ENCODE results near the gene RTN4R. TPM values are rescaled to one million over a fixed set of nuclear protein-coding genes. Genes with fewer than 3 reads are reported as not detected.

Gene RTN4R
- total RNA-seq, 2 donors from 2014 or later: 0.66 to 1.8 TPM

DNA sequence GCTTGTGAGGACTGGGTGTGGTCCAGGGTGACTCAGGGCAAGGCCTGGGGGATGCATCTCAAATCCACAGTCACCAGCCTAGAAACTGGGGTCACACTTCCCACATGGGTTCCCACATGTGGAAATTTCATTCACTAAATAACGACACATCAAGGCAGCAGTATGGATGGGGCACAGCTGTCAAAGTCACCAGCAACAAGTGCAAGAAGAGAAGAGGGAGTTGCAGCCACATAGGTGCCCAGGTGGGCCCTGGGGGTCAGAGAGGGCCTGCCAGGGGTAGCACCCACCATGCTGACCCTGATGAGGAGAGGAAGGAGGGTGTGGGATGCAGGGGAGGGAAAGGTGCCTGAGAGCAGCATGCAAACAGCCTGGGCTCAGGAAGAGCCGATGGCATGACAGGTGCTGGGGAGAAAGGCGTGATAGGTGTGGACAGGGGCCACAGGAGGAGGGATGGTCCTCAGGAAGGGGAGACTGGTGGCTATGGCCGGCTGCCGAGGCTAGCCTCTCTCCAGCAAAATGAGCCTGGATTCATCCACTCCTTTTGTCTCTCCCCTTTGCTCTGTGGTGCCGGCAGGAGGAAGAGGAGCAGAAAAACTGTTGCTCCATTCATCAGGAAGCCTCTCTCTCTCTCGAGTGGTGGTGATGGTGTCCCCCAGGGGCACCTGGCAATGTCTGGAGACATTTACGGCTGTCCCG, 29.4 kb upstream of the RTN4R start:
- H3K4me1 ChIP-seq: peaks cover 14% of the 10 kb centered on the region
- 59 to 70% methylated on average over 8 to 9 of the region's 9 CpGs for WGBS, 2 donors
- H3K9me3 ChIP-seq: no peaks in the 10 kb centered on the region
- TF ChIP-seq, protein P1, sequence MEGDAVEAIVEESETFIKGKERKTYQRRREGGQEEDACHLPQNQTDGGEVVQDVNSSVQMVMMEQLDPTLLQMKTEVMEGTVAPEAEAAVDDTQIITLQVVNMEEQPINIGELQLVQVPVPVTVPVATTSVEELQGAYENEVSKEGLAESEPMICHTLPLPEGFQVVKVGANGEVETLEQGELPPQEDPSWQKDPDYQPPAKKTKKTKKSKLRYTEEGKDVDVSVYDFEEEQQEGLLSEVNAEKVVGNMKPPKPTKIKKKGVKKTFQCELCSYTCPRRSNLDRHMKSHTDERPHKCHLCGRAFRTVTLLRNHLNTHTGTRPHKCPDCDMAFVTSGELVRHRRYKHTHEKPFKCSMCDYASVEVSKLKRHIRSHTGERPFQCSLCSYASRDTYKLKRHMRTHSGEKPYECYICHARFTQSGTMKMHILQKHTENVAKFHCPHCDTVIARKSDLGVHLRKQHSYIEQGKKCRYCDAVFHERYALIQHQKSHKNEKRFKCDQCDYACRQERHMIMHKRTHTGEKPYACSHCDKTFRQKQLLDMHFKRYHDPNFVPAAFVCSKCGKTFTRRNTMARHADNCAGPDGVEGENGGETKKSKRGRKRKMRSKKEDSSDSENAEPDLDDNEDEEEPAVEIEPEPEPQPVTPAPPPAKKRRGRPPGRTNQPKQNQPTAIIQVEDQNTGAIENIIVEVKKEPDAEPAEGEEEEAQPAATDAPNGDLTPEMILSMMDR (IDR thresholded peaks at IDR 0.05): no peak
- TF ChIP-seq POLR2A (IDR thresholded peaks at IDR 0.05): no peak
- DNase-seq (no peak), ATAC-seq (no peak)
- no peak overlapping the region for H3K27ac ChIP-seq
- intact Hi-C loops (cut with DNase I): loop anchor here (10.0 kb wide), 1 partner anchor 323 kb away; no protein-coding TSS in a partner anchor
- H3K4me3 ChIP-seq: no peak overlapping the region
- no peaks in the 10 kb centered on the region for H3K27me3 ChIP-seq
- no peaks in the 10 kb centered on the region for H3K36me3 ChIP-seq (replicated peaks in 1 of 2; ENCODE audit: insufficient read depth in 1 of 2, low read depth in 2 of 2)

DNA sequence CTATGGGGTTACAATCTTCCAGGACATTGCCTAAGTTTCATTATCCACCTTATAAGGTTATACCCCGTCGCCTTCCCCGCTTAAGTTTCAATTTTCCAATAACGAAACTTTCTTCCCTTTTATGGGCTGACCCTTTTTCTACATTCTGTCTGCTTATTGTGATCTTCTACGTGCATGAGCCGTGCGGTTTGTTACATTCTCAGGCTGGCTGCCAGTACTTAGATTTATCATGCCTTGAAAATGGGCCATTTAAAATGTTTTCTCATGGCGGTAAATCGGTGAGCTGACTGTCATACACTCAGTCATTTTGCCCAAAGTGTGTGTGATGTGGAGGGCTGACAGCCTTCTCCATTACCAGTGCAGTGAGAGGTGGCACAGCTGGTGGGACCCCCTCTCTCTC, 28.5 kb upstream of the RTN4R start:
- Histone ChIP-seq H3K27me3 (no peaks in the 10 kb centered on the region), H3K36me3 (replicated peaks in 1 of 2; ENCODE audit: insufficient read depth in 1 of 2, low read depth in 2 of 2) (no peaks in the 10 kb centered on the region), H3K4me3 (no peak overlapping the region), H3K9me3 (no peaks in the 10 kb centered on the region), H3K27ac (no peak overlapping the region), H3K4me1 (peaks cover 14% of the 10 kb centered on the region)
- intact Hi-C loops (cut with DNase I): loop anchor here (10.0 kb wide), 1 partner anchor 322 kb away; no protein-coding TSS in a partner anchor
- 79 to 85% methylated on average over 9 of the region's 9 CpGs for WGBS, 2 donors
- no peak for TF ChIP-seq POLR2A (IDR thresholded peaks at IDR 0.05)
- TF ChIP-seq, protein P1 (IDR thresholded peaks at IDR 0.05): no peak
- no peak for ATAC-seq
- DNase-seq: no peak

DNA sequence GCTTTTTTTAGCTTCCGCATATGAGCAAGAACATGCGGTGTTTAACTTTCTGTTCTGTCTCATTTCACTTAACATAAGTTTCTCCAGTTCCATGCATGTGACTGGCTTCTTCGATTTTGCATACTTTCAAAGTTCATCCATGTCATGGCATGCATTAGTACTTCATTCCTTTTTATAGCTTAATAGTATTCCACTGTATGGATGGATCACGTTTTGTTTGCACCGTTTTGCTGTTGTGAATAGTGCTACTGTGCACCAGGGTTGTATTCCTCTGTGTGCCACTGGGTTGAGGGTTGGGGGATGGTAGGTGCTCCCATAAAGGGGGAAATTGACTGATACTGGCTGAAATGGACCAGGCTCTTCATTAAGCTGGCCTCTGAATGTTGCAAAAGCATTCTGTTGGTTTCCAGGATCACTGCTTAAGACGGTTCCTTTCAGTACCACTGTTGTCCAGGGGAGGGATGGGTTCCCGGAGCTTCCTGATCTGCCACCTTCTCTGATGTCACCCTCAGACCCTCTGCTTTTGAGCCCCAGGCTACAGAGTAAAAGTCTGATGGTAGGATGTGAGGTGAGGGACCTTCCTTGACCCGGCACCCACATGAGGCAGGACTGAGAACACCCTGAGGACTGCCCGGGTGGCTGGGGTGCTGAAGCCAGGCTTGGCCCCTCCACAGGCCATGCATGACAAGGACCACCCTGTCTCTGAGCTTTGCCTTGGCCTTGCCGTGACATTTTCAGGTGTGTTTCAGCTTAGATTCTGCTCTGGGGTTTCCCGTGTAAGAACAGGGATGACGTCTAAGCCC, 27.3 kb upstream of the RTN4R start:
- Histone ChIP-seq H3K27ac (no peak overlapping the region), H3K4me3 (no peak overlapping the region), H3K27me3 (no peaks in the 10 kb centered on the region), H3K36me3 (replicated peaks in 1 of 2; ENCODE audit: insufficient read depth in 1 of 2, low read depth in 2 of 2) (no peaks in the 10 kb centered on the region), H3K9me3 (no peaks in the 10 kb centered on the region), H3K4me1 (peaks cover 14% of the 10 kb centered on the region)
- intact Hi-C loops (cut with DNase I): loop anchor here (10.0 kb wide), 1 partner anchor 321 kb away; no protein-coding TSS in a partner anchor
- no peak for TF ChIP-seq POLR2A (IDR thresholded peaks at IDR 0.05)
- TF ChIP-seq, protein P1 (IDR thresholded peaks at IDR 0.05): no peak
- DNase-seq: no peak
- no peak for ATAC-seq
- 77 to 79% methylated on average over 11 to 12 of the region's 12 CpGs for WGBS, 2 donors

DNA sequence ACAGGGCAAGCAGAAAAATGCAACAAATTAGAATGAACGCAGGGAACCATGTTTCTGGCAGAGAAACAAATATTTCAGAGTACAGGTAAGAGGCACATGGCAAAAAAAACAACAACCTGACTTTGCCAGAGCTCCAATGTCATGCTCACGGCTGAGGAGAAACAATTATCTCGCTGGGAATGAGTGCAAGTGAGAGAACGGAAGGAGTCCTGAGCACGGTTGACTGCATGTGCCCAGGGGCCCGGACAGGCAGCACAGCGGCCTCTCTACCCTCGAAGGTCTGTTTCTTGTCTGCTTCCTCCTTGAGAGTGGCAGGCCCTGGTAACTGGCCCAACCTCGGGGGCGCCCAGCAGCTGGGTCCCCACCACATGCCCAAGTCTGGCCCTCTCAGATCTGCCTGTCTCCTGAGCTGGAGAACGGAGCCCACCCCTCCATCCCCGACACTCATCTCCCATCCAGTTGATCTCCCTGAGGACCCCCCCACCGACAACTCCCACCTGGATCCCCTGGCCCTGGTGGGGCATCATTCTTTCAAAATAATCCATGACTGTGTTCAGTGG, 24.6 kb upstream of the RTN4R start:
- ATAC-seq (no peak), DNase-seq (no peak)
- H3K27ac ChIP-seq: no peak overlapping the region
- H3K4me1 ChIP-seq: no peaks in the 10 kb centered on the region
- no peaks in the 10 kb centered on the region for H3K9me3 ChIP-seq
- H3K4me3 ChIP-seq: no peak overlapping the region
- 62 to 71% methylated on average over 13 of the region's 13 CpGs for WGBS, 2 donors
- no peaks in the 10 kb centered on the region for H3K36me3 ChIP-seq (replicated peaks in 1 of 2; ENCODE audit: insufficient read depth in 1 of 2, low read depth in 2 of 2)
- no peaks in the 10 kb centered on the region for H3K27me3 ChIP-seq
- TF ChIP-seq, protein P1 (IDR thresholded peaks at IDR 0.05): no peak
- no peak for TF ChIP-seq POLR2A (IDR thresholded peaks at IDR 0.05)
- intact Hi-C loops (cut with DNase I): loop anchor here (10.0 kb wide), 1 partner anchor 318 kb away; no protein-coding TSS in a partner anchor
